GM19395 (cell line): Measurements from ENCODE around the gene TAS2R40.
"Not testable (repeated sequence)": the region's sequence is repeated elsewhere in the genome, so short reads cannot be mapped to it uniquely, and the experiment has no call there.

Experiments
- ATAC-seq: cut with Tn5 transposase; IDR thresholded peaks from one replicate; pipeline ENCODE4 v1.9.1; 2021; ENCODE audit warnings: mild to moderate bottlenecking, moderate library complexity; ENCODE audit not compliant: unreplicated experiment

TAS2R40 gene

DNA sequence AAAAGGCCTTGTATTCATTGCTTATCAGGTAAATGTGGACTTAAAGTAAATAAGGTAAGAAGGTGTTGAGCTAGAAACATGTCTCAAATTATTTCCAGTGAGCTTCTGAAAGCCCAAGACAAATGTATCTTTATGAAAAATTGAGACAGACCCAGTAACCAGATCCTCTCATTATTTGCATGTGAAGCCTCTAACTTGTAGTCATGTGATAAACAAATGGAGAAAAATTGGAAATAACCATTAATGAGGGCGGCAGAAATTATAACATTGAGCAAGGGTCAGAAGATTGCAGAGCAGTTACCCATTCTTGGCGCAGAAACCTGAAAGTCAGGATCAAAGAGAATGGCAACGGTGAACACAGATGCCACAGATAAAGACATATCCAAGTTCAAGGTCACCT, at the start of gene TAS2R40:
Gene TAS2R40 (plus strand): TSS at position 301 of the 400 bp plus-strand sequence. CDS start 42 bp downstream, at position 343.
- ATAC-seq = no peak

DNA sequence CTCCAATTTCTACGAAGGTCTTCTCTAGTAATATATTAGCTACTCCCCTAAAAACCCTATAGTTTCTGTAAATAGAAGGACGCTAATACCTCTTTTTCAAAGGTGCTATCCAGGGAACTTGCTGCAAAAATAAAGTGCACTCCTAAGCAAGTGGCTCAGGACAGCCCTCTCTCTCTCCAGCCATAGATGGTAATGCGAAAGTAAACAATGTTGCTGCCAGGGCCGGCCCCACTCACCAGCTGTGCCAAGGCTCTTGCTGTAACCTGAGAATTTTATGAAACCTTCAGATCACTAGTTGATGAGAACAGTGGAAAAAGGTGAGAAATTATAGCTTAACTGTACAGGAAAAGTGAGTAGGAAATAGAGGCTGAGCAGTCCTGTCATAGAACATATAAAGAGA, 49.5 kb upstream of the TAS2R40 start:
- no peak for ATAC-seq

DNA sequence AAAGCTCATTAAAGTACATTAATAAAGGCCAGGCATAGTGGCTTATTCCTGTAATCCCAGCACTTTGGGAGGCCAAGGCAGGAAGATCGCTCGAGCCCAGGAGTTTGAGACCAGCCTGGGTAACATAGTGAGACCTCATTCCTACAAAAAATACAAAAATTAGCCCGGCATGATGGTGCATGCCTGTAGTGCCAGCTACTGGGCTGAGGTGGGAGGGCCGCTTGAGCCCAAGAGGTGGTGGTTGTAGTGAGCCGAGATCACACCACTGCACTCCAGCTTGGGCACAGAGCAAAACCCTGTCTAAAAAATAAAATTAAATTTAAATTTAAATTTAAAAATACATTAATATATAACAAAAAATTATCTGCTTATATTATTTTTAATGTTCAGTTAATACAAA, 45.7 kb upstream of the TAS2R40 start:
- ATAC-seq = no peak

DNA sequence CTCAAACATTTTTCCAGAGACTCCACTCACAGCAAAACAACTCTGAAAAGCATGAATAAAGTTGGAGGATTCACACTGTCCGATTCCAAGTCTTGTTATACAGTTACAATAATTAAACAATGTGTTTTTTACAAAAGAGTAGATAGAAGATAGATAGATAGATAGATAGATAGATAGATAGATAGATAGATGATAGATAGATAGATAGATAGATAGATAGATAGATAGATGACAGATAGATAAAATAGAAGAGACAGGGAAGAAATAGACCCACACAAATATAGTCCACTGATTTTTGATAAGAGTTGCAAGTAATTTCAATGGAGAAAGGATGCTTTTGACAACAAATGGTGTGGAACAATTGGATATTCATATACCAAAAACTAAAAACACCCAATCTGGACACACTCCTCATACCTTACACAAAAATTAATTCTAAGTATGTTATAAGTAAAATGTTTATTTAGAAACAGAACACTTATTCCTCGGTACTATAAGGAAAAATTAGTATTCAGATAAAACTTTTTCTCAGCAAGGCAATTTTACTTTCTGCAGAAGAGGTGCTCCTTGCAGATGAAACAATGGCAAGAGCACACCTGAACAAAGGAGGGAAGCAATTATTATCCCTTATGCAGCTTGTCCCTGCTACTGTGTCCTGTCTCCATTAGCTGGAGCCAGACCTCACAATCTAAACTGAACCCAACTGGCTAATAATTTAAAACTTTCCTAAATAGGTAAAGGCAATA, 44.3 kb upstream of the TAS2R40 start:
- ATAC-seq = no peak

DNA sequence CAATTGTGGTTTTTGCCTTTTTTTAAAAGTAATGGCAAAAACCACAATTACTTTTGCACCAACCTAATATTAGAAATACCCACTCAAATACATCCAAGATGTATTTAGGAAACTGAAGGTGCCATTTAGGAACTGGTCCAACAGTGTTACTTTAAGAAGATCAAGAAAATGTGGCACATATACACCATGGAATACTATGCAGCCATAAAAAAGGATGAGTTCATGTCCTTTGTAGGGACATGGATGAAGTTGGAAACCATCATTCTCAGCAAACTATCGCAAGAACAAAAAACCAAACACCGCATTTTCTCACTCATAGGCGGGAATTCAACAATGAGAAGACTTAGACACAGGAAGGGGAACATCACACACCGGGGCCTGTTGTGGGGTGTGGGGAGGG, 41.1 kb upstream of the TAS2R40 start:
- not testable (repeated sequence) for ATAC-seq

DNA sequence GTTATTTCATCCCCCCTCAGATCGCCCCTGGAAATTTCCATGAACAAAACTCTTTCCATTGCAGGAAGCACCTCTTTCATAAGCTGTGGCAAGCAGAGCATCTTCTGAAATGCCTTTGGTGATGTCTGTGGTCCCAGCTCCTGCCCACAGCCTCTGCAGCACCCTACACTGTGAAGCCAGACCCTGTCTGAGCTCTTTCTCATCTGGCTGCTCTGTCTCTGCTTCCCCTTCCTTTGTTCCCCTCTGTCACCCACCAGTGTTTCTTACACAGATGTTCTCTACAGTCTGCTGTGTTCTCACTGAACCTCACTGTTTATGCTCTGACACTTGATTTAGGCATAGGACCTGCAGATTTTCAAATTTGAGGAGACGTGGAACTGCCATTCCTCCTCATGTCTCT, 40.5 kb upstream of the TAS2R40 start:
- no peak for ATAC-seq

DNA sequence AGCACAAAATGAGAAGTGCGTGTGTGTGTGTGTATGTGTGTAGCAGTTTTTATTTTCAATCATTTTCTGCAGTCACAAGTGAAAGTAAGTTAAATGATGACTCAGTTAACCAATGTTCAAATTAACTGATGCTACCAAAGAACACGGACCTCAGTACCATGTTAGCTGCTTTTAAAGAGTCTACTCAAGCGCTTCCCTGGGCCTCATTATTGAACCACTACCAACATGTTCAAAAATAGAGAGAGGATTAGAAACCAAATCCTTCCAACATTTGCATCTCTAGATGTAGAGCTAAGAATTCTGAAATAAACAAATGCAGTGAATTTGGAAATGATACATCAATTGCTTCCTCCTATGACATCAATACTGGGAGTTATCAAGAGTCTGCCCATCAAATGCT, 38.8 kb upstream of the TAS2R40 start, which contains the start of gene TAS2R39:
Gene TAS2R39 (plus strand): TSS at position 396 of the 400 bp plus-strand sequence. CDS start 0 bp downstream, at position 396.
- no peak for ATAC-seq

DNA sequence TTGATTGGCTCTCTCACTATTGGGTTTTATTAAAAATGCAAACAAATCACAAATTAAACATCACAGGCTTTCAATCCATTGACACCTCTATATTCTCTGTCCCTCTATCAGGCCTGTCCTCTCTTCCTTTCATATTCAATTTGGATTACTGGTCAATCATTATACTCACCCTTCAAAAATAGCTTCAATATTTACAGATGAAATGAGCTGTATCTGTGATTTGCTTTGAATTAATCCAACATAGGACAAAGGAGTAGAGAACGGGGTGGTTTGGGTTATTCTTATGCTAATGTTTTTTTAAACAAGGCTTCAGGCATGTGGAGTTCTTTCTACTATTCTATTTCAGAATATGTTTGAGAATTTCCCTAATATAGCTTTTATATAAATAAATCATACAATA, 36.3 kb upstream of the TAS2R40 start:
- no peak for ATAC-seq

DNA sequence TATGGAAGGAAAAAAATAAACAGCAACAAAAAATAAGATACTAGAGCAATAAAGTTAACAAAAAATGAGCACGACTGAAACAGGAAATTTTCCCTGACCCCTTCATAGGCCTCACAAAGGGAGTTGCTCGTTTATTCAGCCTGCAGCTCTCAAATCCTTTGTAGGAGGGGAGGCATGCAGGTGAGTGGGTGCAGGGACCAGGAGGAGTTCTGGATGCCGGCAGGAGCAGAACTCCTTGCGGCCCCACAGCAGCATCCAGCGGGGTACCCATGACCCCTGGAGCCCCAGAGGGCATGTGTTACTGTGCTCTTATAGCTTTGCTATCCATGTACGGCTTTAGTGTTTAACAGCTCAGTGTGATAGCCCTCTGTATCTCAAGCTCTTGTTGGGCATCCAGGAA, 32.8 kb upstream of the TAS2R40 start:
- no peak for ATAC-seq

DNA sequence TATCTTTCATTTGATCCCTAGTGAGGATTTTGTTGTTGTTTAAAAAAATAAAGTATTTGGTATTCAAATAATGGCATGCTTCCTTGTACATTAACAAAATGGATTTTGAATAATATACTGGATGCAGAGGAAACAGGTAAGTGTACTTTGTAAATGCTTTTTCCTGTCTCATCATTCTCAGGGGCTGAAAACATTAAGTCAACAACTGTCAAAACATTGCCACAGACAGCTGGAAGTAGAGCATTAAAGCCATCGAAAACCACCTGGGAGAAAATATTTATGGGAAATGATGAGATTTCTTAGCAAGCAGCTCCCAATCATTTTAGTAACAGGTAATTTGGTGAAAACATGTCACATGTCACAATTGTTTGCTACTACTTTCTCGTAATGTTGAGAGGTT, 28.0 kb upstream of the TAS2R40 start:
- no peak for ATAC-seq

DNA sequence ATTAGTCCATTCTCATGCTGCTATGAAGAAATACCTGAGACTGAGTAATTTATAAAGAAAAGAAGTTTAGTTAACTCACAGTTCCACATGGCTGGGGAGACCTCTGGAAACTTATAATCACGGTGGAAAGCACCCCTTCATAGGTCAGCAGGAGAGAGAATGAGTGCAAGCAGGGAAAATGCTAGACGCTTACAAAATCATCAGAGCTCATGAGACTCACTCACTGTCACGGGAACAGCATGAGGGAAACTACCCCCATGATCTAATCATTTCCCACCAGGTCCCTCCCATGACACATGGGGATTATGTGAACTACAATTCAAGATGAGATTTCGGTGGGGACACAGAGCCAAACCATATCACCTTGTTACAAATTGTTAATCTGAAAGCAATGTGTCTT, 22.8 kb upstream of the TAS2R40 start:
- ATAC-seq = no peak

DNA sequence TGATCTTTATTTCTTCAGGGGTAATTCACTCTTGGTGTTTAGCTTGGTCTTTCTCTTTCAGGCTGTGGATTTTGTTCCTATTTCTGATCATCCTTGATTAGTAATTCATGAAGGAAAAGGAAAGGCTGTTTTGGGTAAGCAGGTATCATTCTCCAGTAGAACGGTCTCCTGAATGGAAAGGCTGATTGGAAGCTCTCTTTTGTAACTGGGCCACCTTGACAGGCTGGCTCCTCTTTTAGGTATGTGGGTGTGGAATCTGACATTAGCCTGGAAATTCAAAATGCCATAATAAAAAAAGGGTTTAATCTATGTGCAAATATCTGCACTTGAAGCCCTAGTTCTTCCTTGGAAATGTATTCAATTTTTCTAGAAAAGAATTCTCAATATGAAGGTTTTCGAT, 19.7 kb upstream of the TAS2R40 start:
- ATAC-seq = no peak

DNA sequence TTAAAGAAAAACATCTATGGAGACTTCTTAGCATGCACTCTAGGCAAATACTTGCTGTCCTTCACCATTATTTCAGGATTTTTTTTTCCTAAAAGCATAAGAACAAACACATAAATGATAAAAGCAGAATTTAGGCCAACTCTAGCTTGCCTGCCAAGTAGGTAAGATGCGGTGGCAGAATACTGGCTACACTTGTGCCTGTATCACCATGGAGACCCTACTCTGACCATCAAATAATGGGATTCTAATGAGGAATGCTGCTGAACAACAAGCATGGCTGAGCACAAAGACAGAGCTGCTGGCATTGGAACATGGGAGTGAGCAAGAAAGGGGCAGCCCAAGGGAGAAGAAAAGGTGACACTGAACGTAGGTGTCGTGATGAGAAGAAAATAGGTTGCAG, 18.5 kb upstream of the TAS2R40 start:
- no peak for ATAC-seq

DNA sequence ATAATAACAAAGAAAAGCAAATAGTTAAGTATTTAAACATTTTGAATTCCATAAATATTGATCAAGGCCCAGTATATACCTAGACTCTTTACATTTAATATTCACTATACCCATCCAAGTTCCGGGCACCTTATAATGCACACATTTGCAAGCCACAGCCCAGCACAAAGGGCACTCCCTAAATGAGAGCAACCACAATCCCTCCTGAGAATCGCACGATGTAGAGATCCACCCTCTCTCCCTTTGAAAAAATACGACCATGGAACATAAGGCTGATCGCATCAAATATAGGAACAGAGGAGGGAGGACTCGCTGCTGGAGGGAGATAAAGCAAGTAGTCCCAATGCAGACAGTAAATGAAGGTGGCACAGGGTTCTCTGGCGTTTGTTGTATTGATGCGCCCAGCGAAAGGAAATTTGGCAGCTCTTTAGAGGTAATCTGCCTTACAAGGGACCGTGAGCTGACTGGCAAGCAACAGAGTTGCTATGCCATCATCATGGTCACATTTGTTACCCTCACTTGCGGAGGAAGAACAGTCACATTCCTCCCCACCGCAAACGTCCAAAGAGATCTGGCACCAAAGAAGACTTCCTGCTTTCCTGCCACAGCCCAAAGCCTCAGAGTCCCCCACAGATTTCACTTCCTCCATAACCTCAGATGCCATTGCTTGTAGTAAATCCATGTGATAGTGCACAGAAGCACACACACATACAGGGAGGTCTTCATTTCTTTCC, 16.1 kb upstream of the TAS2R40 start:
- peak; percentile 92 for ATAC-seq

DNA sequence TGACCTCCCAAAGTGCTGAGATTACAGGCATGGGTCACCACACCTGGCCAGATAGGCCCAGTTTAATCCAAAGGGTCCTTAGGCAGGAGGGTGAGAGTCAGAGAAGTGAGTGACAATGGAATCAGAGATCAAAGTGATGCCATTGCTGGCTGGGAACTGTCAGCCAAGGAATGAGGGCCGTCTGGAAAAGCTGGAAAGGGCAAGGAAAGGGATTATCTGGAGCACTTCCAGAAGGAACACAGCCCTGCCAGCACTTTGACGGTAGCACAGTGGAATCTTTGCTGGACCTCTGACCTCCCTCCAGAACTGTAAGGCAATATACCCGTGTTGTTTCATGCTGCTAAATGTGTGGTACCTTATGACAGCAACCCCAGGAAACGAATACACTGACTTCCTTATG, 11.3 kb upstream of the TAS2R40 start:
- ATAC-seq = no peak

DNA sequence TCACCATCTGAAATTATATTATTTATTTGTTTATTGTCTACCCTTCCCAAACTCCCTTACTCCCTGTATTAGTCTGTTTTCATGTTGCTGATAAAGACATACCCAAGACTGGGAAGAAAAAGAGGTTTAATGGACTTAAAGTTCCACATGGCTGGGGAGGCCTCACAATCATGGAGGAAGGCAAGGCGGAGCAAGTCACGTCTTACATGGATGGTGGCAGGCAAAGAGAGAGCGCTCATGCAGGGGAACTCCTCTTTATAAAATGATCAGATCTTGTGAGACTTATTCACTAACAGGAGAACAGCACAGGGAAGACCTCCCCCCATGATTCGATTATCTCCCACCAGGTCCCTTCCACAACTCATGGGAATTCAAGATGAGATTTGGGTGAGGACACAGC, 8.4 kb upstream of the TAS2R40 start:
- not testable (repeated sequence) for ATAC-seq

DNA sequence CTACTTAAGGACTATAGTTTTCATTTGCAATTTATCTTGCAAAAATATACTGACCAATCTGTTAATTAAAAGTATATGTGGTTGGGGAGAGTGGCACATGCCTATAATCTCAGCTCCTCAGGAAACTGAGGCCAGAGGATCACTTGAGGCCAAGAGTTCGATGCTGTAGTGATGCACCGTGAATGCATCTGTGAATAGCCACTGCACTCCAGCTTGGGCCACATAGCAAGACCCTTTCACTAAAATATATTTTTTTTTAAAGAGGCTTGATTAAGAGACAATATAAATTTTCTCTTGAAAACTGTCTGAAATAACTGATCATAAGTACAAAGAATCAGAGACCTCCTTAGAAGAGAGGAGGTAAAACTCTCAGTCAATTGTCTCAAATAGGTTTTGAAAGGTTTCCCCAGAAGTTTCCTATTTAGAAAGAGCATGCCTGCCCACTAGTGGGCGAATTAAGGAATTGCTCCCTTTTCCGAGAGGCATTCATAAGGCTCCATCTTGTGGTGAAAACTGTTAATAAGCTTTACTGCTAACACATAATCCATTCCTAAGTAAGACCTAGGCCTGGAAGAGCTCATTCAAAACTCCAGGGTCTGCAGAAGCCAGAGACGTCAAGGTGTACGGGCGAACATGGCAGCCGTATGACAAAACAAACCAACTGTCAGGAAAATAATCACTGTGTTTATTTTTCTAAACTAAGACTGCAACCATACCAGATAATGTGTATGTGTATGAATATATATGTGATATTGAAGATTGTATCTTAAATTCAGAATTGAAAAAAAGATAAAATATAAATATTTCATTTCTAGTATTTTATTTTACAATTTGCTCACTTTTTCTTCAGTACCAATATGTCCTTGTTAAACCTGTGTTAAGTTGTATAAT, 6.8 kb upstream of the TAS2R40 start:
- ATAC-seq = peak; percentile 97

DNA sequence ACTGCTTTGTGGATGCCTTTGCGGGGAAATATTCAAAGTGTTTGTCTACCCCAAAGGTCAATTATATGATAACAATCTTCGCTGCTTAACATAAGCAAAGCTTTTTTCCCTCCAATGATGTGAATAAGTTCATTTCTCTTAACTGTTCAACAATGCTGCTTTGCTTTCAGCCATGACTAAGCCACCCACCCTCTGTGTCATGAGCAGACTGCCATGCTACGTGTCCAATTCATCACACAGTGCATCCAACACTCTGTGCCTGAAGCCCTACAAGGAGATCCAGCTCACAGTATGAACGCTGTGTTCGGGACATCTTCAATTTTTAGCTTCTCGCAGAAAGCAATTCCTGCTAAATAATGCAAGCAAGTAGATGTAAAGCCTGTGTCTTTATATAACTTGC, 5.7 kb upstream of the TAS2R40 start:
- no peak for ATAC-seq

DNA sequence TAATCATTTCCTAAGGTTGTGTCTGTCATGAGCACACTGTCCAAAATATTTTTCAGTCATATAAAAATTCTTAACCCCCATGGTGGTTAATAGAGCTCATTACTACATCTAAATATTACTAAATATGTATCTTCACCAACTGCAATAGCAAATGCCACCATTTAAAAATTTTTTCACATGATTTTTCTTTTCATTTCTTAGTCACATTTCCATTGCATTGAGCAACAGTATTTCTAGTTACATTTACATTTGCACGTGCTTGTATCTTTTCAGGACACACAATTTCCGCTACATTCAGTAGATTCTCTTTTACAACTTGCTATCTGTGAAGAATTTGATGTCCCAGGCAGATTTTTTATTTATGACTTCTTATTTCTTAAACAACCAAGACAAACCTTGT, 5.2 kb upstream of the TAS2R40 start:
- no peak for ATAC-seq

DNA sequence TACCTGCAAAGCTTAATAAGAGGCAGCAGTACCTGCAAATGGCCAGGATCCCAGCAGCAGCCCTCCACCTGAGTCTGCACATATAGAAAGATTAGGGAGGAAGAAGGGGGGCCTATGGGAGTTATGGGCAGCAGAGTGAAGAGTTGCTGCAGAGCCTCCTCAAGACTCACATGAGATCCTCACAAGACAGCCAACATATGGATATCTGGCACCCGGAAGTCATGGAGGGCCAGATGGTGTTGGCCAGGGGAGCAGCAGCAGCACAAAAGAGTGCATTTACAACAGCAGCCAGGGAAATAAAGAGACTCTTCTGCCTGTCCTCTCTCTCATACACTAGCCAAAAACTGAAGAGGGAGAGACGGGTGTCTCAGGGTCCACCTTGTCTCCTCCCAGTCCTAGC, 4.0 kb upstream of the TAS2R40 start:
- ATAC-seq = no peak

DNA sequence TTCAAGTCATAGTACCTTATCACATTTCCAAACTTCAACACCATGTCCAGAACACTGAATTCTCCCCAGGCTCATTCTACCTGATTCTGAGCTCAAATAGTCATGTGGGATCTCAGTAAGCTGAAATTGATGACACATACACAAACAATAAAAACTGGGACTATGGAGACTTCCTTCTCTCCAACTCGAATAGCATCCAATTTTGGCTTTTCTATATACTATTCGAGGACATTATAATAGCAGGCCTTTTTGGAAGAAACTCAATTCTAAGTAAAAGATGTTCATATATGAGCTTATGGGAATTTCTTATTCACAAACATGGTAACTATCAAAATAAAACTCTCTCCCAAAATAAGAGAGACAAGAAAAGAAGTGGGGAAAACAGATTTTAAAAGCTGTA, 551 bp upstream of the TAS2R40 start:
- ATAC-seq = no peak
